COLO668 (cell line): ENCODE measurements around the gene TCF7L1.

ENCODE experiments used
- DNase-seq: peaks from one replicate; lab custom pipeline; 2025; ENCODE audit not compliant: unreplicated experiment; lab: John Stamatoyannopoulos, UW

The TCF7L1 gene

DNA sequence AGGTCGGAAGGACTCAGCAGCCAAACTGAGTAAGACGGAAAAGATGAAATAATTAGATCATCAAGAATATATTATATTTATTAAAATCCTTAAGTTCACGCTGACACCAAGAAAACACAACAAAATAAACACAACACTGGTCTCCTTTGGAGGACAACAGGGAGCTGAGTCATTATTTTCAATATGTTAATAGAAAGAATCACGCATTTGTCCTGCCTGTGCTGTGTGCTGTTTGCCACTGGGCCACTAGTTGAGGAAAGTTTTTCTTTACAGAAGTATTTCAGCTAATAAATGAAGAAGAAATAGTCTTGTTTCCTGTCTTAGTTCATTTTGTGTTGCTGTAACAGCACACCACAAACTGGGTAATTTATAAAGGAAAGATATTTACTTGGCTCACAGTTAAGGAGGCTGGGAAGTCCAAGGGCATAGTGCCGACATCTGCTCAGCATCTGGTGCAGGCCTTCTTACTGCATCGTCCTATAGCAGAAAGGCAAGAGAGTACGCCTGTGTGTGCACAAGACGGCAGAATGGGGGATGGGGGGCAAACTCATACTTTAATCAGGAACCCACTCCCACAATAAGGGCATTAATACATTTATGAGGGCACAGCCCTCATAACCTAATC lies 88.0 kb downstream of the TCF7L1 start:
- DNase-seq: no peak

- DNase-seq: no peak
Observed at GRCh38 chr2:85222792-85223191, 89.6 kb downstream of the TCF7L1 start.

DNA sequence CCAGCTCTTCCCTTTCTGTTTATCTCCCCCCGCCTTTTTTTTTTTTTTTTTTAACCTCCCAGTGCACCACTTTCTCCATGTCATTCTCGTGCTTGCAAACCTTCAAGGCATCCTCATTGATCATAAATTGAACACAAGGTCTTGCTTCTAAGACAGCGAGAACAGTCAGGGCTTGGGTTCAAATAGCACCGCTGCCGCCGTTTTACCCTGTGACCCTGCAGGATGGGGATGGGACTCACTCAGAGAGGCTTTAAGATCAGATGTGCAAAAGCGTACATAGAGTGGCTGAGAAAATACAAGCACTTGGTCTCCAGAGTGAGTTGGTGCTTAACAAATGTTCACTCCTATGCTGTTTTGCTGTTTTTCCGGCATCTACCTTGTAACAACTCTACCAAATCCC lies 93.6 kb downstream of the TCF7L1 start:
- no peak for DNase-seq

- DNase-seq: no peak
Observed at GRCh38 chr2:85230679-85231467, 97.7 kb downstream of the TCF7L1 start.

GRCh38 chr2:85231468-85231805 lies 98.2 kb downstream of the TCF7L1 start:
- DNase-seq: no peak

DNA sequence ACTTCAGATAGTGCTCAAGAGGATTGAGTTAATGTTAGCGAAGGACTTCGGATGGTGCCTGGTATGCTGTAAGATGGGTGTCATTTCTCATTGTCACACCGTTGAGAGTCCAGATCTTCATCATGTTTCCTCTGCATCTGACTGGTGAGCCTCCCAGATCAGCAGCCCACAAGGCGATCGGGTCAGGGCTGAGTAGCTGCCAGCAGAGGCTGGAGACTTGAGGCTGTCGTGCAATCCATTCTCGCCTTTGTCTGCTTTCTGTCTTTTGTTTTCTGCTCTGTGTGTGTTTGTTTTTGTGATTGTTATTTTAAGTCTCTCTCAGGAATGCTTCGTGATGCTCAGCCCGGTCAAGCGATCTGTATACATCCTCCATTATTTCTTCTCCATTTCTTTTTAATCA lies 98.8 kb downstream of the TCF7L1 start:
- no peak for DNase-seq

DNA sequence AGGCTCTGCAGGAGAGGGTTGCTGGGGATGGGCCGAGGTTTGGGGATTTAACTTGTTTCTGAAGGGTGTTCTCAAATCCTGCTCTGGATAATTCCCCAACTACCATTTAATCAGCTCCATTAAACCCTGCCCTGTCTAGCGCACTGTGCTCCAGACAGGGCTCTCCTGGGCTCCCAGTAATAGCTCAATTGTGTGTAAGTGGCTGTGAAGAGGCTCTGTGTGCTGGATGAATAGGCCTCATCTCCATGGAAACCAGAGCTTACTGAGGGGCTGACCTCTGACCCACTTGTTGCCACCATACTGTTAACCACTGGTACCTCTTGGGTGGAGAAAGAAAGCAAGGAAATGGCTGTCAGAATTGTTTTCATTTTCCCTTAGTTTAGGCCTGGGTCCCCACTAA lies 101.7 kb downstream of the TCF7L1 start:
- DNase-seq: peak; percentile 19

- DNase-seq: no peak
Observed at GRCh38 chr2:85235281-85235680, 102.1 kb downstream of the TCF7L1 start.

DNA sequence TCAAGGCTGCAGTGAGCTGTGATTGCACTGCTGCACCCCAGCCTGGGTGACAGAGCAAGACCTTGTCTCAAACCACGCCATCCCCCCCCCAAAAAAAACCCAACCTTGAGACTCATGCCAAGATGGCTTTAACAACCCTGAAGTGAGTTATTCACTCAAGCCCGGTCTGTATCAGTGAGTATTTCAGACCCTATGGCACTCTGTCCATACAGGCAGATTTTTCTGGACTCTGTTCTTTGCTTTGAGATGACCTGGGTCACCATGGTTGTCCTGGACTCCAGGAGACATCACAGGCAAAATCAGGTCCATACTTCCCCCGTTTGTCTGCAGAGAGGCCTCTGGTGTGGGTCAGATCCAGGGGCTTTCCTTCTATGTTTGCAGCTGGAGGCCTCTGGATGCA lies 102.9 kb downstream of the TCF7L1 start:
- no peak for DNase-seq

DNA sequence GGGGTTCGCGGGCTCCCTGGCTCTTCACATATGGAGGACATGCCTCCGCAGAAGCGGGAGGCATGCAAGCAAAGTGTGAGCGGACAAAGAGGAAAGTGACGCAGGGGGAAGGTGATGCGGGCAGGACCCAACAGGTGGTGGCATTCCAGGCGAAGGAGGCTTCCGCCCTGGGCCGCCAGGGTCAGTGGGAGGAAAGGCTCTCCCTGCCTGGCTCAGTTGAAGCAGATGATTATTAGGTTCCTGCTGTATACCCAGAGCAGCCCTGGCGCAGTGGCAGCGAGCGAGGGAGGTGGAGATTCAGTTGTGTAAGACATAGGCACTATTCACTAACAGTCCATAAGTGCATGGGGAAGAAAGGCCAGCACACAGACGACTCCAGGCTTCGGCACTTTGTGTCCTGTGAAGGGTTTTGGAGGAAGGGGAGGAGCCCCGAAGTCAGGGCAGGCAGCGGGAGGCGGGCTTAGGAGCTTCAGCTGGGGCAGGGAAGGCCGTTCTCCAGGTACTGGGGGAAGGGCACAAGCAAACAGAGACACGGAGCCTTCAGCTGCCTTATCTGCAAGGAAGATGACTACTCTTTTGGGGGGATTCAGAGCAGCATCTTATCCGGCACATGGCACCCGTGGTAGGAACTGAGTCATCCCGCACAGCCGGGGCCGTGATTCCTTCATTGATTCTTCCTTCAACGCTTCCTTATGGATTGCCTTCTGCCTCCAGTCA lies 104.8 kb downstream of the TCF7L1 start:
- peak; percentile 71 for DNase-seq

DNA sequence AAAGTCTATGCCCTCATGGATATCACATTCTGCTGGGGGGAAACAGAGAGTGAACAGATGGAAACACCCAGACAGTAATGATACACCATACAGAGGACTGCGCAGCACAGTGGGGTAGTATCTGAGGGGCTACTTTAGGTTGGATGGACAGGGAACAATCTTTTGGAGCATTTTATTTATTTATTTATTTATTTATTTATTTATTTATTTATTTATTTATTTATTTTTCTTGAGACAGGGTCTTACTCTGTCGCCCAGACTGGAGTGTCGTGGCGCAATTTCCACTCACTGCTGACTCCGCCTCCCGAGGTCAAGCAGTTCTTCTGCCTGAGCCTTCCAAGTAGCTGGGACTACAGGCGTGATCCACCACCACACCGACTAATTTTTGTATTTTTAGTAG lies 105.4 kb downstream of the TCF7L1 start:
- no peak for DNase-seq

DNA sequence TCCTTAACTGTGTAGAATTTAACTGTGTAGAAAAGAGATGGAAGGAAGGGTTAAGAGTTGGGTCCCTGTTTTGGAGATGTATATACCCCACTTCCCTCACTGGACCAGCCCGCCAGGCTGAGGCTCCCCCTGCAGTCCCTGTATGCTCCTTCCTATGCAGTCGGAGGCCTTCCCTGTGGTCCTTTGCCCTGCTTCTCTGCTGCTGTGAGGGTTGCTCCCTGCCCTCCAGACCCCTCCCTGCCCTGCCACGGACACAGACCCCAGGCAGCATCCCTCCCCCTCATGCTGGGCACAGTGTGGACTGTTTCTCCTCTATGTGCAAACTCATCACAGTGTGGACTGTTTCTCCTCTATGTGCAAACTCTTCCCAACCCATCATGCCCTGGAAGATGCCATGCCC lies 105.9 kb downstream of the TCF7L1 start:
- no peak for DNase-seq

DNA sequence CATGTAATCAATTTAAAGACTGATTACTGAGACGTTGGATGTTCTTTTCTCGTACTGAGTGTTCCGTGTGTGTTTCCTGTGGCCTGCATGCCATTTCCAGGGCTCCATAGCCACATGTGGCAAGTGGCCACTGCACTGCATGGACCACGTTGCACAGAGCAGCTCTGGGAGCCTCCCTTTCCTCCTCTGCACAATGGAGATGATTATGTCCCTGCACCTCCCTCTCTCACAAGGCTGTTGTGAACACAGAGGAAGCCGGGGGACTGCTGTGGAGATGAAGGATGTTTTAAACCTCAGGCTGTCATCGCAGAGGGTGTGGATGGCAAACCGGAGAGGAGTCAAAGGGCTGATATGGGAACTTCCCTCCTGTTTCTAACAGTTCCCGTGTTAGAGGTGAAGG lies 106.9 kb downstream of the TCF7L1 start:
- no peak for DNase-seq

GRCh38 chr2:85242321-85242720 lies 109.1 kb downstream of the TCF7L1 start:
- DNase-seq: no peak

DNA sequence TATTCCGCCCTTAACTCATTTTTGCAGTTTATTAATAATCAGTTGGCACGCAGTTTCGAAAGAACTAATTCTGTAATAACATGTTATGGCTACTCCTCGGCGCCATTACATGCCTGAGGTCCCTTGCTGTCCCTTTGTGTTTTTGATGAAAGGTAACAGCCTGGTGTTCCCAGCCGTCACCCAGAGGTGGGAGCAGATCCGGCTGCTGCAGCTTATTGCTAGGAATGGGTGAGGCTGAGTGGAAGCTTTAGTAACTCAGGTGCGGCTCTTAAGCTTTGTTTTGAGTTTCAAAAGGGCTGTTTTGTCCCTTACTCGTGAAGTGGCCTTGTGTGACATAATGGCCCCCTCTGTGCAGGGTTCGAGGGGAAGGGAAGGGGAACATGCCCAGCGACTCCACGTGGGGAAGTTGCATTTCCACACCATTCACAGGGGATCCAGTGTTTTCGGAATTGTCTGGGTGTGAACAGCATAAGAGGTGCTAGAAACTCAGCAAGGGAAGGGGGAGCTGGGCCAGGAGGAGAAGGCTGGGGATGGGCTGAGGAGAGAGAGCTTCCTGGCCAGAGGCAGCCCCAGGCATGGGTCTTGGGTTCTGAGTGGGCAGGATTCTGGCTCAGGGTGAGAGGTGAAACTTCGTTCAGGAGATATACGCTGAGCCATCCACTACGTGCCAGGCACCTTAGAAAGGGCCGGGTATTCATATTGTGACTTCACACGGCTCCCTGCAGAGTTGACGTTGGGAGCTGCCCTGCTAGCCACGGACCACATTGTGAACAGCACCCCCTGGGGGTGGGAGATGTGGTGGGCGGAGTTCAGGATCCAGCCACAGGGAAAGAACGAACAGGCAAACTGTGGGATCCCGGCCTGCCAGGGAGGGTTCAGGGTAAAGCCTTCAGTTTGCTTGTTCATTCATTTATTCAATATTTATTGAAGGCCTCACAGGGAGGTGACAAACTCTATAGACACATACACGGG lies 110.2 kb downstream of the TCF7L1 start:
- peak; percentile 65 for DNase-seq

DNA sequence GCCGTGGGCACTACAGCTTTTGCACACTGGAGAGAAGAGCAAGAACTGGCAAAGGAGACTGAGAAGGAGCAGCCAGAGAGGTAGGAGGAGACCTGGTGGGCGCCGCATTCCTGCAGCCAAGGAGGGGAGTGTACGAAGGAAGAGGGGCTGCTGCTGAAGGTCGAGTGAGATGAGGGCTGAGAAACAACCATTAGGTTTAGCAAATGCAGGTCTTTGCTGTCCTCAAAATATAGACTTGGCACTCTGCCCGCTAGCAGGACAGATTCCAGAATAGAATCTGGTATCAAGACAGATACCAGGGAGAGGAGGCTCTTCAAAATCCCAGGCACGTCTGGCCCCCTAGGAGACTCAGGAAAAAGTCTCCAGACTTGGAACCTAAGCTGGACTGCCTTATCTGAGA lies 111.6 kb downstream of the TCF7L1 start:
- no peak for DNase-seq

DNA sequence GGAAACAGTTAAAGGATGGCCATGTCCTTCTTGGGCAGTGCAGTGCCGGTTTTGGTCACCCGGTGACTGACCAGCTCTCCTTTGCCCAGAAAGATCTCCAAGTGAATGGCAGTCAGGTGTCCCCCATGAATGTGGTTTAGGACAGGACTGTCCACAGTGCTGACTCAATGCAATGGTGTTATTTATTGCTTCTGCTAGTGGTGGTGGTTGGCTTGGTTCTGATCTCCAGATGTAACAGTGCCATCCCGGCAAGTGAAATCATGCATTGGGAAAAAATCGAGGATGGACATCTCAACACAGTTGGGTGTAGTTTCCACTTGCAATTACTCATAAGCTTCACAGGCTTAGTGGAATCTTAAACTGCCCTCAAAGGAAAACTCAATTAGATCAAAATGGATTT lies 112.7 kb downstream of the TCF7L1 start:
- no peak for DNase-seq

DNA sequence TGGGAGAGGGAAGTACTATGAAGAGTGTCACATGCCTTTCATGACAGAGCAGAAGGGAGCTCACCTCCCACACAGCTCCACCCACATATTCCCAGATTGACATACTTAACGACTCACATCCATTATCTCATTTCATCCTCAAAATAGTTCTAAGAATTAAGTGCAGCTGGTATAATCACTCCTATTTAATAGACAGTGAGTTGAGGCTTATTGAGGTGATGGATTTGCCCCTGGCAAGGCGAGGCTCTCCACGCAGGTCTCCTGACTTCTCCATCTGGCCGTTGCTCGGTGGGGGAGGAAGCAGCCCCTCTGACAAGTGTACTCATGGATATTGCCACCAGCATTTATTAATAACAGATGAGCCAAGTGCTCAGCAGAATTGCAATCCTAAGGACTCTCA lies 113.2 kb downstream of the TCF7L1 start:
- DNase-seq: no peak

- DNase-seq: no peak
Observed at GRCh38 chr2:85247610-85248009, 114.4 kb downstream of the TCF7L1 start.

DNA sequence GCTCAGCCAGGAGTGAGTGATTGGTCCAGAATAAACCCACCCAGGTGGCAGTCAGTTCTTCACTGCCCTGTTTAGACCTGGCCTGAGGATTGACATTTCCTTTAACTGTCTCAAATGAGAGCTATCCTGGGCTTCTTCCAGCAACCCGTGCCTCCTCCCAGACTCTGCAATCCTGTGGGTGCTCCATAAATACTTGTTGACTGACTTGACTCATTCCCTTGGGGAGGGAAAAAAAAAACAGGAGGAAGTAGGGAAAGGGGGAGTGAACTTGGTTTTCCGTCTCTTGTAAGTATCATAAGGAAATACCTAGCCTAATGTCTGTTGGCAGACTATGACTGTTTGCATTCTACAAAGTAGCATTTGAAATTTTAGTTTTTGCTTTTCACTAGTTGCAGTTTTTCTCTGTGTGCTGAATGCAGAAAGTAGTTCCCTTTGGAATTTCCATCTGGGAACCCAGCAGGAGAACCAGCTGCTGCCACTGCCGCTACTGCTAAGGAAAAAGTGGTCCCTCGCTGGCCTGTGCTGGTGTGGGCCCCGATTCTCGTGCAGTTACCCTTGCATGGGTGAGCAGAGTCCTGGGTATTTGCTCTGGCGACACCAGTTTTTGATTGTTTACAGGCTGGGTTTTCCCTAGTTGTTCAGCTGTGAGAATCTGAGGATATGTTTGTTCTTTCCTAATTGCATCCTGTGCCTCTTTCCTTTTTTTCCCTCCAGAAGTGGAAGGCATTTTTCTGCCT lies 115.7 kb downstream of the TCF7L1 start:
- no peak for DNase-seq
